ENCODE measurements around the gene LRCH3.

Gene LRCH3

DNA sequence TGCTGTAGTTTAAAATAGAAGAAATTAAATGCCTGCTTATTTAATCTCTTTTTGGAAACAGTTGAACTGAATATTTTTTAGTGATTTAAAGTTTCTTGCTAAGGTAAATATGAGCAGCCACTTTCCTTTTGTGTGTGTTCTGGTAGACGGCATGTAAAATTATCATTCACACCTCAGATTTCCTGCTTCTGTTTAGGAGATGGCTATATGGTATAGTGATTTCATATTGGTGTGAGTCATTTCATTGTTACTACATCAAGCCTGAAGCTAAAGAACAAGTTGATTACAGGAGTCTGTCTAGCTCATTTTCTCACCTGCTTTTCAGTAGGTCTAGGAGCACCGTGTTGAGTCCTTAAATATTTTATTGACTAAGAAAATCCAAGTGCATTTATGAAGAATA, 2.2 kb downstream of the LRCH3 start:
- no peak for DNase-seq (ENCODE audit: low read depth)

DNA sequence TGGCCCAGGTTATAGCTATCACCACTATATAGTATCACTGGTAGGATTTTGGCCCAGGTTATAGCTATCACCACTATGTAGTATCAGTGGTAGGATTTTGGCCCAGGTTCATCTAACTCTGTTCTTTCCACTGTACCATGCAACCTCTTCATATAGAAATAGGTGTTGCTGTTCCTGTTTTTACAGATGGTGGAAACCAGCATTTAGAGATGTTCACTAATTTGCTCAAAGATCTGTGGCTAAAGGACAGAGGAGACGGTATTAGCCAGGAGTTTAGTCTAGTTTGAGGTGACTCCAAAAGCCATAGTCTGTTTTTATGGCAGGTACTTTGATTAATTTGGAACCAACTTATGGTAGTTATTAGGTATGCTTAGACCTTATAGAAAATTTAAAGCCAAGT, 3.1 kb downstream of the LRCH3 start:
- no peak for DNase-seq (ENCODE audit: low read depth)

DNA sequence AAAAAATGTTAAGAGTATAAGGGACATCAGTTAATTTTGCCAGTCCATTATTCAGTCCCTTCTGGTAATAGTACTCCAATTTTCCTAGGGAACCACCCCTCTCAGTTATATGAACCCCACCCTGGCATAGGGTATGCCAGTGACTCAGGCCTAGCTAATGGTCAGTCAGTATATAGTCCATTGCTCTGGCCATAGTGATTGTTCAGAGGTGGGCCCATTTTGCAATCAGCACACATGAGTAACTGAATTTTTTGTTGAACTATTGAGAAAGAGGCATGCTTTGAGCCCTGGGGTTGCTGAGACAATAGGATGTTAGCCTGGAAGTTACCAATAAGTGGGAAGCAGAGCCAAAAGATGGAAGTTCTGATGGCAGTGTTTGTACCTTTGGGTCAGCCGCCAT, 4.1 kb downstream of the LRCH3 start:
- DNase-seq (ENCODE audit: low read depth) = no peak

DNA sequence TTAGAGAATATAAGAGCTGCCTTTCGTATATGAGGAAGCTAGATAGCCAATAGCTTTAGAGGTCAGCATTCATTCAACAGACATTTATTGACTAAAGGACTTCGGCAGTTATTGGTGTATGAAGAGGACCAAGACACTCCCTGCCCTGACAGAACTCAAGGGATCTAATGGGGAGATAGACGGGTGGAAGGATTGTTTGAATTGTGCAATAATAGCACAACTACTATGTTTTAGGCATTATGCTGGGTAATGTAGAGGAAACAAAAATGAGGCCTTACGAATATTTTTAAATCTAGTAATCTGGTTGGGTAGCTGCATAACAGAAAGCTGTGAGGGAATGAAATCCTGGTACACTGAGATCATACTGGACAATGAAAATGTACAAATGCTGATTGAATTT, 5.0 kb downstream of the LRCH3 start:
- DNase-seq (ENCODE audit: low read depth) = no peak

DNA sequence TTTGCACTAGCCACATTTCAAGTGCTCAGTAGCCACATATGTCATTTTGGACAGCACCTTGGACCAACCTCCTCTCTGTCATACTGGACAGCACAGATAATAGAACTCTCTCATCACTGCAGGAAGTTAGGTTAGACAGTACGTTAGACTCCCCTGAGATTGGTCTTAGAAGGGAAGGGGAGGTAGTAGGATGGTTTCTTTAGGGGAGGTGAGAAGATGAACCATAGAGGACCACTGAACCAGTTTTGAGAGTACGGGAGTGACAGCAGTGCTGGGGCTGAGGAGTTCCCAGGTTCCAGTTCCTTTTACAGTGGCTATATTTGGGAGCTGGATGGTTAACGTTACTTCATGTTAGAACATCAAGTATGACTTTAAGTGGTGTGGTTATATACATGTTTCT, 7.8 kb downstream of the LRCH3 start:
- no peak for DNase-seq (ENCODE audit: low read depth)

DNA sequence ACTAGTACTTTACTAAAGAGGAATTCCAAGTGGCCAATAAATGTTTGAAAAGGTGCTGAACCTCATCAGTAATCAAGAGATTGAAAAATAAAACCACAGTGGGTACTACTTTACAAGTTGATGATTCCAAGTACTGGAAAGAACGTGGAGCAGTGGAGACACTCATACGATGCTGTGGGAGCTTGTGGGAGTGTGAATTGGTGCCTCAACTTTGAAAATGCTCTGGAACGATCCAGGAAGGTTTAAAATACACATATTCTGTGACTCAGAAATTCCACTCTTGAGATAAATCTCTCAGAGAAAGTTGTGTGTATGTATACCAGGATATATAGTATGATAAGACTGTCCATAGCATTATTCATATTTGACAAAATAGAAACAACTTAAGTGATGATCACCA, 9.3 kb downstream of the LRCH3 start:
- no peak for DNase-seq (ENCODE audit: low read depth)

DNA sequence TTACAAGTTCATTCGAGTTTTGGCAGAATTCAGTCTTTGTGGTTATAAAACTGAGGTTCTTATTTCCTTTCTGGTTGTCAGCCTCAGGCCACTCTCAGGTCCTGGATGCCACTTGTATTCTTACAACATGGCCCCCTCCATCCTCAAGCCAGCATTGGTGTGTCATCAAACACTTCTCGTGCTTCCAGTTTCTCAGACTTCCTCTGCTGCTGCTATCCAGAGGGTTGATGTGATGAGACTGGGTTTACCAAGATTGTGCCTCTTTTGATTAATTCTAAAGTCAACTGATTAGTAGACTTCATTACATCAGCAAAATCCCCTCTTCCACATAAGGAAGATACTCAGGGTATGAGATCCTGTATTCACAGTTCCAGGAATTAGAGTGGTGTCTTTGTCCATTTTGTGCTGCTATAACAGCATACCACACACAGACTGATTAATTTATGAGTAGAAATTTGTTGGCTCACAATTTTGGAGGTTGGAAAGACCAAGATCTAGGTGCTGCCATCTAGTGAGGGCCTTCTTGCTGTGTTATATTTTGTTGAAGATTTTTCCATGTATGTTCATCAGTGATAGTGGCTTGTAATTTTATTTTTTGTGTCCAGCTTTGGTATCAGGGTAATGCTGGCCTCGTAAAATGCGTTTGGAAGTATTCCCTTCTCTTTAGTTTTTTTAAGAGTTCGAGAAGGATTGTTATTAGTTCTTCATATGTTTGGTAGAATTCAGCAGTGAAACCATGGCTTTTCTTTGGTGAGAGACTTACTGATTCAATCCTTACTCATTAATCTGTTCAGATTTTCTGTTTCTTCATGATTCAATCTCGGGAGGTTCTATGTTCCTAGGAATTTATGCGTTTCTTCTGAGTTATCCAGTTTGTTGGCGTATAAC, 11.1 kb downstream of the LRCH3 start:
- no peak for DNase-seq (ENCODE audit: low read depth)

DNA sequence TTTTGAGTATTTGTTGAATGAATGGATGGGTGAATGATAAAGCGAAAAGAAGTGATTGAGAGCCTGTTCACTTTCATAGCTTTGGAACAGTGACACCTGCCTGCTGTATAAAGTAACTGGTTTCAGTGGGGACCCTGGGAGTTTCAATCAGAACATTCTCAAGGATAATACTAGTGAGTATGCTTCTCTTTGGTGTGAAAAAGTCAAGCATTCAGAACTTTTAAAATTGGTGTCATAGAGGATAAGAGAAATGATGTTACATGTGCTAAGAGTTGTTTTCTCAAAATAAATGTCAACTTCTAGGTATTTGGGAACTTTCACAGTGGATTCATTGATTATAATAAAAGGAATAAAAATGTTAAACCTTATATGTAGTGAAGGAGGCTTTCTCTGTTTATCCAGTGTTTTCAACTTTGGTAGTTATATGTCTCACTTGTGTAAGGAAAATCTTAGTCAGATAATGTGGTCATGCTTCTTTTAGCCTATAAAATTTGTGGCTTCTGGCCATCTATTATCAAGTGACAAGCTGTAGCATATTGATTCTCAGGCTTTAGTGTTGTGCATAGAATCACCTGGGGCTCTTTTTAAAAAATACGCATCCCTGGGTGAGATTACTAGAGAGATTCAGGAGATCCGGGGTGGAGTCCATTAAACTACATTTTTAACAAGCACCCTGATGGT, 11.9 kb downstream of the LRCH3 start:
- no peak for DNase-seq (ENCODE audit: low read depth)

DNA sequence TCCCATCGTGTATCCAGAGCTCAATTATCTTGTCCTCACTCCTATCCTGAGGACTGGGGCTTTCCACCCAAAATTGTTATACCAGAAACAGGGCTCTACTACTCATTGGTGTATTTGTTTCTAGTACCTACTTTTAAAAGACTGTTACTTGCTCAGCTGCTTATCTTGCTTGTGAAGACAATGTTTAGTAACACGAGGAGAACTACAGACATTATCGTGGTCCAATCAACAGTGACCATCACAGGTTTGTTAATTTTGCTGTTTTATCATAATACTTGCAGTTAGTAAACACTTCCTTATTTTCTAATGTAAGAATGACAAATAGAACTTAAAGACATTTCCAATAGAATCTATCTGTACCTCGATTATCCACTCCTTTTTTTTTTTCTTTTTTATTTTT, 13.5 kb downstream of the LRCH3 start:
- DNase-seq (ENCODE audit: low read depth) = no peak

DNA sequence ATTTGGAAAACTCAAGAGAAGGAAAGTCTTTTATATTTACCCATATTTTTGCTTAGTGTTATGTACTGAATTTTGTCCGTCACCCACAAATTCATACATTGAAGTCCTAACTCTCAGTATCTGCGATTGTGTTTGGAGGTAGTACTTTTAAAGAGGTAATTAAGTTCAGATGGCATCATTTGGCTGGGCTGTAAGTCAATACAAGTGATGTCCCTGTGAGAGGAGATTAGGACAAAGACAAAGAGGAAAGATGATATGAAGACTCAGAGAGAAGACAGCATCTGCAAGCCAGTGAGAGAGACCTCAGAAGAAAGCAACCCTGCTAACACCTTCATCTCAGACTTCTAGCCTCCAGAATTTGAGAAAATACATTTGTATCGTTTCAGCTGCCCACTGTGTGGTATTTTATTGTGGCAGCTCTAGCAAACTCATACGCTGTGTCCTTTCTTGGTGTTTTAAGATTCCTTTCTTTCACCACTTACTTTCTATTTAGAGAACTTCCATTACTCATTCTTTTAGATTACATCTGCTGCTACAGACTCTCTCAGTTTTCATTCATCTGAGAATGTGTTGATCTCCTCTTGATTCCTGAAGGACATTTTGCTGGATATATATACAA, 17.0 kb downstream of the LRCH3 start:
- DNase-seq (ENCODE audit: low read depth) = no peak

DNA sequence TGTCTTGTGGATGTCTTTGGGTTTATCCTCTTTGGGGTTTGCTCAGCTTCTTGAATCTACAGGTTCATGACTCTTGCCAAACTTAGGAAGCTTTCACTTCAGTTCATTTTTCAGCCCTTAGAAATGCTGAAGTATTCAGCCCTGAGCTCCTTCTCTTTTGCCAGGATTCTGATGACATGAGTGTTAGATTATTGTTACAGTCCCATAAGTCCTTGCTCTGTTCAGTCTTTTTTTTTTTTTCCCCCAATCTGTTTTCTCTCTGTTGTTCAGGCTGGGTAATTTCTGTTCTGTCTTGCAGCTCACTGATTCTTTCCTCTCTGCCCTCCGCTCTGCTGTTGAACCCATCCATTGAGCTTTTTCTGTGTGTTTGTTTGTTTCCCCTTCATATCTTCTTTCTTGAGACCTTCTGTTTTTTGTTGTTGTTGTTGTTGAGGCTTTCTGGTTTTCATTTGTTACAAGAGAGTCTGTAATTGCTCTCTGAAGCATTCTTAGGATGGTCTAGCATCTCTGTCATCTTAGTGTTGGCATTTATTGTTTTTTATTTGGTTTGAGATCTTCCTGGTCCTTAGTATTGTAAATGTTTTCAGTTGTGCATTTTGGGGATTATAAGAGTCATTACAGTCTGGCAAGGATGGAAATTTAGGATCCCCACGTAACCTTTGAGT, 18.4 kb downstream of the LRCH3 start:
- DNase-seq (ENCODE audit: low read depth) = no peak

DNA sequence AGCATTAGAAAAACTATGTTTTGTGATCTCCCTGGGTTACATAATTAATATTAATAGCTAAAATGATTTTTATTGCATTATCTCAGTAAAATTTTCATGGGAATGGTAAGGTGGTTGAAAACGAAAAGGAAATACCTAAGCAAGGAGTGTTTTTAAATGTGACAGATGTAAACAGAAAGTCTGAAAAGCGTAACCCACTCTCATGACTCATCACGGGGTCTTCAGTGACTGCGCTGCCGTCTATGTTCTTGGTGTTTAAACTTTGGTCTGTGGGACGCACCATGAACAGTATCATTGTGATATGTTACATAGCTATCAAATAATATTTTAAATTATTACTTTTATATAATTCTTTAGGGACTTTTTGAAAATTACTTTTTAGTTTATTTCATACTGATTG, 19.8 kb downstream of the LRCH3 start:
- no peak for DNase-seq (ENCODE audit: low read depth)

DNA sequence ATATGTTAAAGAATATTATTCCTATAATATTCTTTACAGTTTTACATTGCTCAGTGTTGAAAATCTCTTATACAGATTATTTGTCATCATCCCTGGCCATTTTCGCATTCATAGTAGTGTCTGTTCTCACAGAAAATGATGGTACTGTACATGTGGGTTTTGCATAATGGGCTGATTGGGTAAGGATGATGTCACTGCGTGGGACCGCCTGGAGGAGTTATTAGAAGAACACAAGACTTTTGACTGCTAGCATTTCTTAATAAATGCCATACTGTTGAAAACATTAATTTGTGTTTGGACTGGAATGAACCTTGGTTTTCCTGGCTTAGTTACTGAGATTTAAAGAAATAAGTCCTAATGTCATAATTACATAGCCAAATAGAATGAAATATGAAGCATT, 20.3 kb downstream of the LRCH3 start:
- DNase-seq (ENCODE audit: low read depth) = no peak

DNA sequence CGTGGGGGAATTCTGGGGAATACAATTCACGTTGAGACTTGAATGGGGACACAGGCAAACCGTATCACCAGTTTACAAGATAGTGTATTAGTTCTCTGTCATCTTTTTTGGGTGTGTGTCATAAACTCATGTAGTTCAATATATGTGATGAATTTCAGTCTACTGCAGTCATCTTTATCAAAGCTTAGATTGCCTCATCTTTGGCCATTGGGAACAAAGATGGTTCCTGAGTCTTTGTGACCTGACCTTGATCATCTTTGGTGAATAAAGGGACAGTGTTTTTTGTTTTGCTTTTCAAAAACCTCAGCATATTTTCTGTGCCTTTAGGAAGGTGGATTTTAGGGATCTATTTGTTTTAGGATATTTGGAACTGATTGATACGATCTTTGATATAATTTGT, 23.3 kb downstream of the LRCH3 start:
- no peak for DNase-seq (ENCODE audit: low read depth)

DNA sequence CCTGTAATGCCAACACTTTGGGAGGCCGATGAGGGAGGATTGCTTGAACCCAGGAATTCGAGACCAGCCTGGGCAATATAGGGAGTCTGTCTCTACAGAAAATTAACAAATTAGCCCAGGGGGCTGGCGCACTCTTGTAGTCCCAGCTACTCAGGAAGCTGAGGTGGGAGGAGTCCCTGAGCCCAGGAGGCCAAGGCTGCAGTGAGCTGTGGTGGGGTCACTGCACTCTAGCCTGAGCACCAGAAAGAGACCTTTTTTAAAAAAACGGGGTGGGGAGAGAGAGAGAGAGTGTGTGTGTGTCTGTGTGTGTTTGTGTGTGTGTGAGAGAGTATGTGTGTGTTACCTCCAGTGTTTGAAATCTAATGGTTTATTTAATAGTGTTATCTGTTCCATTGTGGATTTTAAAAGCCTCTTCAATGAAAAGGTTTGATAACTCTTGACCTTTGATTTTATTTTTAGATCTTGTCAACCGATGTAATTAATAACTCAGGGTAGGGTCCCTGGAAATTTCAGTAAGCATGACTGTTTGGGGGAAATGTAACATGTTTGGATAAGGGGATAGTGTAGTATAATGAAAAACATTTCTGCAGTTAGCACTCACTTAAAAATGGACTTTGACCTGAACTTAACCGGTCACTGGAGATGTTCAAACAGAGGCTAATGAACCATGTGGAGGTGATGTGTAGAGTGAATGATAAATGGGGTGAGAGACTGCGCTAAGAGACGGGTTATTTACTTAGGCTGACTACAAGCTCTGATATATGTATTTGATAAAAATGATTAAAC, 29.7 kb downstream of the LRCH3 start:
- DNase-seq (ENCODE audit: low read depth) = no peak

DNA sequence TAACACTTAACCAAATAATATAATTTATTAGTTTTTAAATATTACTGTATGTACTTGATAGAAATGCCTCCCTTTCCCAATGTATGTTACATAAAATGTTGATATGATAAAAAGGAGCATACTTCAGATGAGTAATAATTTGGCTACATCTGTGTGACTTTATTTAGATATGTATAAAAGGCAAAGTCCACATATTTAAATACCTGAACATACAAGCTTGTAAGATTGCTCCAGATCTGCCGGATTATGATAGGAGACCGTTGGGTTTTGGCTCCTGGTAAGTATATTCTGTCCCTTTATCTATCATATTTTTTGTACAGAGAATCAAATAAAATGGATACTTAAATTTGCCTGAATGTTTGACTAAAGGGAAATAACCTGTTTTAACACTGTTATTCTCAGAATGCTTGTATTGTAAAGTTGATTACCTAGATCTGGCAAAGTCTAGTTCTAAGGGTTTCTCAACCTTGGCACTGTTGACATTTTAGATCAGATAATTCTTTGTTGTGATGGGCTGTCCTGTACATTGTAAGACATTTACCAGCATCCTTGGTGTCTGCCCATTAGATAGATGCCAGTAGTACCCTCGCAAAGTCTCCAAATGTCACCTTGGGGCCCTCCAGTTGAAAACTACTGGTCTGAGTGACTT, 38.5 kb downstream of the LRCH3 start:
- no peak for DNase-seq (ENCODE audit: low read depth)

DNA sequence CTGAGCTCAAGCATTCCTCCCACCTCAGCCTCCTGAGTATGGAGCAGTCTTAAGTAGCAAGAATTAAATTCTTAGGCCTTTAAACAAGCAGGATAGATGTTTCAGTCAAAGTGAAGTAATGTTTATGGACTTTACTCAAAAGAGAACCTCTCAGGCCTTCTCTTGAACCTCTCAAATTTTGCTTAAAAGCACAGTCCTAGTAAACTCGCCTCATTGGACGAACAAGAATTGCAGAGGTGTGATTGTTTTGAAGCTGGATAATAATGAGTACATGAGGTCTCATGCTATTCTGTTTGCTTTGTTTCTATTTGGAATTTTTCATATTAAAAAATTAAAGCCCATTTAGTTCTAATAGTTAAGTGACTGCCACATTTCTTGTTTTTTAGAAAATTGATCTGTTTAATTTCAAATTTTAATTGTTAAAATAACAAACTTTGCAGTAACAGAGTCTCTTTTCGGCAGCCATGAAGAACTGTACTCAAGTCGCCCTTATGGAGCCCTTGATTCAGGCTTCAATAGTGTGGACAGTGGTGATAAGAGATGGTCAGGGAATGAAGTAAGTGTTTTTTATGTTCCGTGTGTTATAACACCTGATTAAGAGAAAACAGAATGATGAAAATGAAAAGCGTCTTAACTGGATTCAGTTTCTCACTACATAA, 39.4 kb downstream of the LRCH3 start:
- DNase-seq (ENCODE audit: low read depth) = no peak

DNA sequence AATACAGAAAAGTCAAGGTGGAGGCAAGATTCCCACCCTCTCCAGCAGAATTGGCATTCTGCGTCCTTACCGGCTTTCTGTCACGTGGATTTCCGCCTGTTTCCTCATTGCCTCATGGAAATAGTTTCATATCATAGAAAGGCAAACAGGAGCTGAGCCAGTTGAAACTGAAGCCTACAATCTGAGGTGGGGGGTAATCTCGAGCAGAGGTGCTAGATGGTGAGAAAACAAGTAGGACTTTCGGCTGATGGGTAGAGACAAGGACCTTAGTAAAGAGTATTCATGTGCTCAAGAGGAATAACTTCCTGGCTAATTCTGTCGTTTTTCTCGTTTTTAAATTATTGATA, 39.9 kb downstream of the LRCH3 start:
- DNase-seq (ENCODE audit: low read depth) = no peak

DNA sequence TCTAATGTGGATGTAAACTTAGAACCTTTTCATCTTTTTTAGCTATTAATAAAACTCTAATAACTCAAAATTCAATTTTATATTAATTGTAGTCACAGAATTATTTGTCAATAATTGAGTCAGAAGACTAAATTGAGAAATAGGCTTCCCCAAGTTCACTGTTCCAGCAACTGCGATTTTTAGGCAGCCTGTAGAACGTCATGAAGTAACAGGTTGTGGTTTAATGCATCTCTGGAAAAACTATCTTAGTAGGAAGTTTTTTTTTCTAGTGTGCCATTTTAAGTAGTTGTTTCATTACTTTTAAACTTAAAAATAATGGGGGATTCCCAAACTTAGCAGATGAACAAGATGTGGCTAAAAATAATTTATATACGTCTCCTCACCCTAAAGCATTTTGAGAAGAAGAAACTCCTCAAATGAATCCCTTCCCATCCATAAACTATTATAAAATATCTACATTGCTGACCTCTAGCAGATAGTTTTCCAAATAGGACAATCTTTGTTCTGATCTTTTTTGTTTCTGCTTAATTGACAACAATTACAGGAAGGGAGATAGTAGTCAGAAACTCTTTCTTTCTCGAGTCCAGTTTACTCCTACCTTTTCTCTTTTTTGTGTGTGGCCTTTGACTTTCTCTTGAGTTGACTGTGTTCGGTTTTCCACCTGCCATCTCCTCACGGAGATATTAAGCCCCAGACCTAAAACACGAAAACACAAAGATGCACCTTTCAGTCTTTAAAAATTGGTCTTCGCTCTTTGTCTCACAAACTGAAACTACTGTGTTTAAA, 43.1 kb downstream of the LRCH3 start:
- DNase-seq (ENCODE audit: low read depth) = no peak

DNA sequence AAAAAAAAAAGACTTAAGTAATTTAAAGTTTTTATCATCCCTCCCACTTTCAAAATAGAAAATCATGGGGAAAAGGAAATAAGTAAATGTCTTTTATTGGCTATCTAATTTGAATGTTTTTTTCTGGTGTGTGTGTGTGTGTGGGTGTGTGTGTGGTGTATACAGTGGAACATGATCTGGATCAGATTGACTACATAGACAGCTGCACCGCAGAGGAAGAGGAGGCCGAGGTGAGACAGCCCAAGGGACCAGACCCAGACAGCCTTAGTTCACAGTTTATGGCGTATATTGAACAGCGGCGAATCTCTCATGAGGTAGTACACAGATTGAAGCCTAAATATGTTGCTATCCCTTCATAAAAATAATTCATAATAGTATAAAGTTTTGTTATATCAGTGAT, 44.5 kb downstream of the LRCH3 start:
- DNase-seq (ENCODE audit: low read depth) = no peak
